CD14-positive monocyte (primary cell): ENCODE data around the gene ITGA5. TPM values are rescaled to one million over a fixed set of nuclear protein-coding genes. Genes with fewer than 3 reads are reported as not detected.

ENCODE experiments used
- DNase-seq, 3 donors: peaks; one replicate each; pipeline ENCODE4 v3.0.0-alpha.2; 2011 to 2022
- H2AFZ ChIP-seq: 2 replicates; pipeline ENCODE4 v1.6.0; 2012; ENCODE audit warnings: mild to moderate bottlenecking, low read depth, low read length, inconsistent platforms; ENCODE audit not compliant: insufficient read depth, poor library complexity, severe bottlenecking
- H3K27ac ChIP-seq, 2 donors: 1 replicate in 1 of 2; 2 replicates in 1 of 2; pipeline ENCODE4 v1.5.1; 2012 to 2013; ENCODE audit warnings: low read length in 2 of 2, control low read depth in 1 of 2, inconsistent platforms in 1 of 2, low read depth in 1 of 2, mild to moderate bottlenecking in 1 of 2
- H3K27me3 ChIP-seq, 2 donors: one replicate each; pipeline versions ENCODE4 v1.6.0 to v1.6.1; 2011 to 2013; ENCODE audit warnings: low read length in 2 of 2; ENCODE audit not compliant: control insufficient read depth in 2 of 2, insufficient read depth in 2 of 2
- H3K36me3 ChIP-seq, 2 donors: replicated peaks in 1 of 2; 1 replicate in 1 of 2; 2 replicates in 1 of 2; pipeline versions ENCODE4 v1.5.1 to v1.6.1; 2012 to 2013; ENCODE audit warnings: low read length in 2 of 2, control low read depth in 1 of 2, inconsistent platforms in 1 of 2, mild to moderate bottlenecking in 1 of 2; ENCODE audit not compliant: insufficient read depth in 2 of 2, control insufficient read depth in 1 of 2
- H3K4me1 ChIP-seq, 2 donors: 1 replicate in 1 of 2; 2 replicates in 1 of 2; pipeline versions ENCODE4 v1.5.1 to v1.6.1; 2012 to 2013; ENCODE audit warnings: low read length in 2 of 2, control low read depth in 1 of 2, inconsistent platforms in 1 of 2, mild to moderate bottlenecking in 1 of 2, moderate library complexity in 1 of 2; ENCODE audit not compliant: insufficient read depth in 2 of 2, control insufficient read depth in 1 of 2
- H3K4me2 ChIP-seq: replicated peaks from 2 replicates; pipeline ENCODE3; 2012; ENCODE audit warnings: low read length, moderate library complexity, mild to moderate bottlenecking; ENCODE audit not compliant: poor library complexity, severe bottlenecking; ENCODE audit errors: extremely low read depth
- H3K4me3 ChIP-seq, 3 experiments: fragments of 200-600 bp in 1 of 3; sonication (generic) in 1 of 3; replicated peaks in 1 of 3; 1 replicate in 2 of 3; 2 replicates in 1 of 3; pipeline ENCODE4 v1.5.1; 2011 to 2013; ENCODE audit warnings: low read length in 3 of 3, mild to moderate bottlenecking in 3 of 3, control low read depth in 2 of 3, low read depth in 2 of 3, inconsistent platforms in 1 of 3, moderate library complexity in 1 of 3
- H3K79me2 ChIP-seq: 2 replicates; pipeline ENCODE4 v1.6.0; 2012; ENCODE audit warnings: mild to moderate bottlenecking, control low read depth, inconsistent platforms, low read length, moderate library complexity; ENCODE audit not compliant: insufficient read depth
- H3K9ac ChIP-seq: 2 replicates; pipeline ENCODE4 v1.6.0; 2017; ENCODE audit warnings: low read length, mild to moderate bottlenecking; ENCODE audit not compliant: insufficient read depth, poor library complexity, severe bottlenecking
- H3K9me3 ChIP-seq, 2 donors: replicated peaks in 1 of 2; 1 replicate in 1 of 2; 2 replicates in 1 of 2; pipeline versions ENCODE4 v1.5.1 to v1.6.1; 2012 to 2013; ENCODE audit warnings: low read length in 2 of 2, control low read depth in 1 of 2; ENCODE audit not compliant: control insufficient read depth in 1 of 2, insufficient read depth in 1 of 2
- H4K20me1 ChIP-seq: 2 replicates; pipeline ENCODE4 v1.6.0; 2012; ENCODE audit warnings: mild to moderate bottlenecking, low read length, control low read depth, moderate library complexity; ENCODE audit not compliant: insufficient read depth
- H3K27ac Mint-ChIP-seq, 7 donors: one replicate each; pipeline ENCODE4 v1.8.0; 2020; ENCODE audit warnings: mild to moderate bottlenecking in 7 of 7, mixed read lengths in 7 of 7, moderate library complexity in 6 of 7, inconsistent platforms in 2 of 7
- H3K27me3 Mint-ChIP-seq, 3 donors: one replicate each; pipeline ENCODE4 v1.8.0; 2021 to 2022; ENCODE audit warnings: low read depth in 3 of 3, mild to moderate bottlenecking in 3 of 3, mixed read lengths in 3 of 3, moderate library complexity in 3 of 3, inconsistent platforms in 1 of 3
- H3K36me3 Mint-ChIP-seq, 2 donors: one replicate each; pipeline ENCODE4 v1.8.0; 2020; ENCODE audit warnings: mixed read lengths in 2 of 2, inconsistent platforms in 1 of 2, mild to moderate bottlenecking in 1 of 2
- H3K4me1 Mint-ChIP-seq: one replicate; pipeline ENCODE4 v1.8.0; 2020; ENCODE audit warnings: mild to moderate bottlenecking, mixed read lengths
- H3K4me3 Mint-ChIP-seq, 2 donors: one replicate each; pipeline ENCODE4 v1.8.0; 2020; ENCODE audit warnings: mild to moderate bottlenecking in 2 of 2, mixed read lengths in 2 of 2, moderate library complexity in 1 of 2
- H3K9me3 Mint-ChIP-seq, 7 donors: one replicate each; pipeline ENCODE4 v1.8.0; 2020 to 2022; ENCODE audit warnings: mixed read lengths in 7 of 7, mild to moderate bottlenecking in 6 of 7, moderate library complexity in 6 of 7, inconsistent platforms in 2 of 7
- WGBS: methylation state at CpG from one replicate; pipeline ENCODE4 v1.1.5; 2013; ENCODE audit warnings: missing lambda C conversion rate; ENCODE audit not compliant: insufficient coverage; 5-methylcytosine and 5-hydroxymethylcytosine counted together
- intact Hi-C, 2 donors: fragments of 100-400 bp; cut with micrococcal nuclease; formaldehyde crosslinking; loops; one replicate each; pipeline versions ENCODE4 v1.15.0 to v1.15.1; 2023
- polyA plus RNA-seq, 3 donors: library from polyadenylated mRNA; depleted of rRNA in 1 of 3; unstranded in 2 of 3; stranded (reverse) in 1 of 3; fragments of 300-500 nt in 2 of 3; fragments of >200 nt in 1 of 3; fragmentation: Illumina TruSeq in 2 of 3; gene quantifications; 1 replicate in 2 of 3; 2 replicates in 1 of 3; pipeline ENCODE4 v1.2.3, GENCODE V29; 2012 to 2021
- TF ChIP-seq, protein P1 (sequence below): fragments of 200-600 bp; IDR thresholded peaks from one replicate; pipeline ENCODE4 v1.8.0; 2022; ENCODE audit warnings: antibody characterized with exemption, mild to moderate bottlenecking

ITGA5 gene
- polyA plus RNA-seq, 3 donors: 85.5 to 142 (median 99.4) TPM

- H3K4me3 ChIP-seq: no peak overlapping the region
- H3K4me1 ChIP-seq: peaks cover 9% of the 10 kb centered on the region in 2 donors
- intact Hi-C loops: loop anchor here in 1 of 2 donors (2.0 kb wide), 1 partner anchor 36 kb away; no protein-coding TSS in a partner anchor
- TF ChIP-seq, protein P1, sequence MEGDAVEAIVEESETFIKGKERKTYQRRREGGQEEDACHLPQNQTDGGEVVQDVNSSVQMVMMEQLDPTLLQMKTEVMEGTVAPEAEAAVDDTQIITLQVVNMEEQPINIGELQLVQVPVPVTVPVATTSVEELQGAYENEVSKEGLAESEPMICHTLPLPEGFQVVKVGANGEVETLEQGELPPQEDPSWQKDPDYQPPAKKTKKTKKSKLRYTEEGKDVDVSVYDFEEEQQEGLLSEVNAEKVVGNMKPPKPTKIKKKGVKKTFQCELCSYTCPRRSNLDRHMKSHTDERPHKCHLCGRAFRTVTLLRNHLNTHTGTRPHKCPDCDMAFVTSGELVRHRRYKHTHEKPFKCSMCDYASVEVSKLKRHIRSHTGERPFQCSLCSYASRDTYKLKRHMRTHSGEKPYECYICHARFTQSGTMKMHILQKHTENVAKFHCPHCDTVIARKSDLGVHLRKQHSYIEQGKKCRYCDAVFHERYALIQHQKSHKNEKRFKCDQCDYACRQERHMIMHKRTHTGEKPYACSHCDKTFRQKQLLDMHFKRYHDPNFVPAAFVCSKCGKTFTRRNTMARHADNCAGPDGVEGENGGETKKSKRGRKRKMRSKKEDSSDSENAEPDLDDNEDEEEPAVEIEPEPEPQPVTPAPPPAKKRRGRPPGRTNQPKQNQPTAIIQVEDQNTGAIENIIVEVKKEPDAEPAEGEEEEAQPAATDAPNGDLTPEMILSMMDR: no peak
- H3K9me3 ChIP-seq: no peaks in the 10 kb centered on the region
- no peak overlapping the region for H3K4me2 ChIP-seq
- no peak for DNase-seq
- H3K27me3 ChIP-seq: no peaks in the 10 kb centered on the region
- WGBS: no CpG with 5 or more reads among the region's 1 CpG
- H3K27ac ChIP-seq: no peak overlapping the region
- Mint-ChIP-seq H3K4me3 (no peak overlapping the region), H3K27me3 (peaks cover 0 to 2% (median 0%) of the 10 kb centered on the region in 3 donors), H3K9me3 (no peaks in the 10 kb centered on the region), H3K4me1 (peaks cover 11% of the 10 kb centered on the region), H3K36me3 (no peaks in the 10 kb centered on the region), H3K27ac (no peak overlapping the region)
- no peaks in the 10 kb centered on the region for H3K36me3 ChIP-seq
- no peaks in the 10 kb centered on the region for H4K20me1 ChIP-seq
- H2AFZ ChIP-seq: no peak overlapping the region
- no peaks in the 10 kb centered on the region for H3K79me2 ChIP-seq
- no peak overlapping the region for H3K9ac ChIP-seq
Measured at GRCh38 chr12:54438517-54438916, 19.5 kb upstream of the ITGA5 start.

- Mint-ChIP-seq H3K27ac (no peak overlapping the region), H3K36me3 (no peaks in the 10 kb centered on the region), H3K27me3 (peaks cover 0 to 2% (median under 1%) of the 10 kb centered on the region in 3 donors), H3K4me1 (peaks cover 6% of the 10 kb centered on the region), H3K4me3 (no peak overlapping the region), H3K9me3 (no peaks in the 10 kb centered on the region)
- Histone ChIP-seq H3K4me2 (no peak overlapping the region), H3K4me1 (peaks cover 2 to 4% of the 10 kb centered on the region in 2 donors), H3K36me3 (no peaks in the 10 kb centered on the region), H3K27me3 (no peaks in the 10 kb centered on the region), H3K79me2 (no peaks in the 10 kb centered on the region), H4K20me1 (no peaks in the 10 kb centered on the region), H3K9me3 (no peaks in the 10 kb centered on the region), H2AFZ (no peak overlapping the region), H3K4me3 (no peak overlapping the region), H3K9ac (no peak overlapping the region), H3K27ac (no peak overlapping the region)
- DNase-seq: no peak
- TF ChIP-seq, protein P1: no peak
- intact Hi-C loops: loop anchor here in 1 of 2 donors (2.0 kb wide), 1 partner anchor 35 kb away; no protein-coding TSS in a partner anchor
- no CpG with 5 or more reads among the region's 3 CpGs for WGBS
Measured at GRCh38 chr12:54437697-54438096, 18.6 kb upstream of the ITGA5 start.
